Measurements from ENCODE around the gene DDX1.

DDX1 gene

DNA sequence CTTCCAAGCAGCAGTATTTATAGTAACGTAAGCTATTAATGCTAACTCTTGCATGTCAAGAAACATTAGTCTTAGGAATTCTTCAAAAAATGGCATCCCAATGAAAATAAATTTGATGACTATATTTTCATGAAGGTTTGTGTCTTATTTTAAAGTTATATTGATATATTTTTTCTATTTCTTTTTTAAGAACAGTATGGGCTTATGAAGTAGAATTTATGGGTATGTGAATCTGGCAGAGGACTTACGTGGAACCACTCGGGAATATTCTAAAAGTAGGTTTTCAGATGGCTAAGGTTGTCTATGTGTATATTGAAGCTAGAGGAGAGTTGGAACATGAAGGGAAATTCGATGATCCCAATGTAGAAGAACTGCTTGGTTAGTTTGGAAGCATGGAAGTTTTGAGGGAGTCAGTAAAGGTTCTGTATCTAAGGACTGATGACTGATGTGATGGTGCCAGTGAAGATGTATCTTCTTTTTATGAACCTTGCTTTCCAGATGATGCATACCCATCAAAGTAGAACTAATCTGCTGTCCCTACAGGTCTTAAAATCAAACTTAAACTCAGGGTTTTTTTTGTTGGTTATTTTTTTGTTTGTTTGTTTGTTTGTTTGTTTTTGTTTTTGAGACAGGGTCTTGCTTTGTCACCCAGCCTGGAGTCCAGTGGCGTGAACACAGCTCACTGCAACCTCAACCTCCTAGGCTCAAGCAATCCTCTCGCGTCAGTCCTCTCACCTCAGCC lies 39.5 kb downstream of the DDX1 start:
- DNase-seq = no peak

DNA sequence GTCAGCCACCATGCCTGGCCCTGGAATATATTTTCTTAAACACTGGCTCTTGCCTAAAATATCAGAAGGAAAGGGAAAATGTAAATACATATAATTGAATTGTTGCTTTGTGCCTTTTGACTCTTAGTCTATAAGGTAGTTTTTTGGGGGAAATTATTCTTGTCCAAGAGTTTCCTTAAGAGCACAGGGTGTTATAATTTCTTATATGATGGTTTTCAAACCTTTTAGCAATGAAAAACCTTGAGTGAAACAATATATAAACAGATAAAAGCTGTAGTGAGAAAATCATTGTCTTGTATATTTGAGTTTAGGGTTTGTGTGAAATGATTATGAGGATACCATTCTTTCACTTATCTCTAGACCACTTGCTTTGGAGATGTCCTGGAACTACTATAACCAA lies 40.2 kb downstream of the DDX1 start:
- no peak for DNase-seq

DNA sequence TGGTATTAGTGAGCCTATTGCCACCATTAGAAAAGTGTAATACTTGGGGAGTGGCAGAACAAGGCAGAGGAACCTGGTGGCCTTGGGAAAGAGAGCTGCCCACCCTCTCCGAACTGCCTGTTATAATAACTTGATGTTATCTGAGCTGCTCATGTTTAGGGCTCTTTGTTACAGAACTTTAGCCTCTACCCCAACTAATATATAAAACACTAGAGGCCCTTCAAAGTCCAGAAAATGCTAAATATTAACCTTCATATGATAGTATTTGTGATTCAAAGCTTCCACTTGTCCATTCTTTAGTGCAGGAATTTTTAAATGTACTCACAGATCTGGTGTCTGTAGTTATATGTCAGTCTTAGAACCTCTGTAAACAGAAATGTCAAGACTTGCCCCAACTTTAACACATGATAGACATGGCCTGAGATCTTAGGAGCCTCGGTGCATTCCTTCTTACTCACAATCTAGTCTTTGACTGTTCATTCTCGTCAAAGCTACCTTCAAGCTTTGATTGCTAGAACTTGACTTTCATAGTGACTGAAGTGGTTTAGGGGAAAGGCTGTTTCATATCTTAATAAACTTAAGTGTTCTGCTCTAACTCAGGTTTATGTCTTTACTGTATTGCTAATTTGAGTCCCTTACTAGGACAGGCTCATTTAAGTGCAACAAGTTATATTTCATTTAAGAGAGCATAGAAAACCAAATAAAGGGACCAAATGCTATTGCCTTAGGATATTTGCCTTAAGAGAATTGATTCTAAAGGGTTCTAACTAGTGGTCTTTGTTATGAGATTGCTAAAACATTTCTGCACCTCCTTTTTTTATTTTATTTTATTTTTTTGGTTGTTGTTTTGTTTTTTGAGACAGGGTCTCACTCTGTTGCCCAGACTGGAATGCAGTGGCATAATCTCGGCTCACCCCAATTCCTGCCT lies 41.6 kb downstream of the DDX1 start:
- no peak for DNase-seq

DNA sequence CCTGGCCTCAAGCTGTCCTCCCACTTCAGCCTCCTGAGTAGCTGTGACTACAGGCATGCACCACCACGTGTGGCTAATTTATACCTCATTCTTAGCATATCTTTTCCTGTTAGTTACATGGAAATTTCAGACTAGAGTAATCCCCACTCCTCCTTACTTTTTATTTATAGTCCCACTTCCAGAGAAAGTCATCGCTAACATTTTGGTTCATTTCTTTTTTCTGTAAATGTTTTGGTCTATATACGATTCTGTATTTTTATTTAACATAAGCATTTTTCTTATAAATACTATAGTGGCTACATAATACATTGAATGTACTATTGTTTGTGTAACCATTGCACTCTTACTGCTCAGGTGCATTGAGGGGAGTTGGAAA lies 42.3 kb downstream of the DDX1 start:
- DNase-seq = no peak

DNA sequence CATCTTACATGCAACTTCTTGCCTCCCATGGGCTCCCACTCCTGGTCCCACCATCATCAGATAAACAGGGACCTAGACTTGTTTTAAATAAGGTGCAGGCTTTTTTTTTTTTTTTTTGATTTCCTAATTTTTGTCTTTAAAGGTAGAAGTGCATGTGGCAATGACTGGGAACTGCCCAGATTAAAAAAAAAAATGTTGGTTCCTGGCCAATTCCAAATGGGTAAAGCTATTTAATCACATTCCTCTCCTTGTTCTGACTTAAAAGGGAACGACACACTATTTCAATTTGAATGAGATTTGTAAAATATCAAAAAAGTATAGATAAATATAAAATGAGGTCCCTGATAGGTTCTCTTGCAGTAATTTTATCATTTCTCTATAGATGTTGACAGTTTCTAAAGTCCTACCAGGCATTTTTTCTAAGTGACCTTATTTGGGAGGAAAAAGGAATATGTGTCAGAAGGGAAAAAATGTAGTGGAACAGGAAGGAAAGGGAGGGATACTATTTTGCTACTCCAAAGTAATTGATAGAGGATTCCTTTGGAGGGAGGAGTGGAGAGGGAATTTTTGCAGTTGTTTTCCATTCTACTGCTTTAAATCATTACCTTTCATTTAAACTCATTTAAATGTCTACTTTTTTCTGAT lies 43.3 kb downstream of the DDX1 start:
- DNase-seq = no peak

DNA sequence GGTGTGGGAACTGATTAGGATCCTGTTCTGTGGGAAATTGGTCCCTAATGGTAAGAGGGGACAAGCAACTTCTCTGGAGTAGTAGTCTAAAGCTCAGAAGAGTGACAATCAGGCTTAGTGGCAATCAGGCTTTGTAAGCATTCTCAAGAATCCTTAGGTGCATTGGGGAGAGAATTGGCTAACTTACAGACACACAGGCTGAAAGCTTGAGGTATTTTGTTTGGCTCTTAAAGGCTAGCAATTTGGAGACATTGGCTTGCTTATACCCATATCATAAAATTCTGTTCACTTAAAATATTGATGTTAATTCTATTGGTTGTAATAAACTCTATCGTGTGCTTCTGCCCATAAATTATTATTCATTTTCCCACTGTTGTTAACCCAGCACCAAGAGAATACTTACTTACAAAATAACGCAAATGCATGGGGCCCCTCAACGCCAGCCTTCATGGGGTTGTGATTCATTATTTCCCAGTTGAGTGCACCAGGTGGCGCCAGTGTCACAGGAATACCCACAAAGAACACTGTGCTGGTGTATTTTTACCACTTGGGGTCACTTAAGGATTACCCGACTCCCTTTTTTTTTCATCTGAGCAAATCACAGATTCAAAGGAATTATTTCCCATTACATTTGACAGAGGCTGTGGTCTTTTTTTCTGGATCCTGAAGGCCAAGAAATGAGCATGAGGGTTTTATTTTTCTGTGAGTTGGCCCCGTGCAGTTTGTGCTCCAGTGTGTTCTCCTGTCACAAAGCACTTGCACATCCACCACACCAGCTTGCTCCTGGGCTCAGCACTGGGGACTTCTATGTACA lies 45.5 kb downstream of the DDX1 start:
- peak; percentile 56 for DNase-seq

DNA sequence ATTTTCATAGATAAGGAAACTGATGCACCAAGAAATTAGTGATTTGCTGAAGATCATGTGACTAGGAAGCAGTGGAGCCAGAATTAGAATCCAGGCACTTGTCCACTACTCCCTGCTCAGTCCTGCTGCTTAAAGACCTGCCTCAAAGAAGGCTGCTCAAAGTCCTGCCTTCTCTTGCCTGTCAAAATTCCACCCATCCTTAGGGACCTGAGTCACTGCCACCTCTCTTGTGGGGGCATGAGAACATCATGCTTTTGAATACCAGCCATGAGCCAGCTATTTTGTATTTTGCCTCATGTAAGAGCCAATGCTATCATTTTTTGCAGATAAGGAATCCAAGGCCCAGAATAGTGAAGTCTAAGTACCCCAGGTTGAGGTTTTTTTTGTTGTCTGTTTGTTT lies 47.1 kb downstream of the DDX1 start:
- DNase-seq = no peak

DNA sequence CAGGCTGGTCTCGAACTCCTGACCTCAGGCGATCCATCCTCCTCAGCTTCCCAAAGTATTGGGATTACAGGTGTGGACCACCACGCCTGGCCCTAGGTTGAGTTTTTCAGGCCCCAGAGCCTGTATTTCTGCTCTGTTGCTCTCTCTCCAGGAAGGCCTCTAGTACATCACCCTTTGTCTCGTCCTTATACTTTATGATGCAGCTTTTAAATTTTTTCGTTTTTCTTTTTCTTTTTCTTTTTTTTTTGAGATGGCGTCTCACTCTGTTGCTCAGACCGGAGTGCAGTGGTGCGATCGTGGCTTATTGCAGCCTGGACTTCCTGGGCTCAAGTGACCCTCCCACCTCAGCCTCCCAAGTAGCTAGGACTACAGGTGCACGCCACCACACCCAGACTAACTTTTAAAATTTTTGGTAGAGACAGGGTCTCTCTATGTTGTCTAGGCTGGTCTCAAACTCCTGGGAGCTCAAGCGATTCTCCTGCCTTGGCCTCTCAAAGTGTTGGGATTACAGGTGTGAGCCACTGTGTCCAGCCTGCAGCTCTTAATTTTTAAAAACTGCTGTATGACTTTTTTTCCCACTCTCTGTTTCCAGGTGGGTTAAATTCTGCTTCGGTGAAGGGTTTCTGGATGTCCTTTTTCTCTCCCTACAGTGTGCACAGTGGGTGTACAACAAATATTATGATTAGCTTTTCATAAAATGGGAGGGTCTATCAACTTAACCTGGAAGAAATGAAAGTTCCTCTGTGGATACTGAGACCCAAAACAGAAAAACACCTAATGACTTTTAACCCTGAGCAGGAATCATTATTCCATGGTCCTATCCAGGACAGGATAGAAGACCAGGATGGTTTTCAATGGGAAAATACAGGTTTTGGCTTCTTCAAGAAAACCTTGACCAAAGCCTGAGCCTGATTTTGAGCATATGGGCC lies 47.9 kb downstream of the DDX1 start:
- DNase-seq = no peak

DNA sequence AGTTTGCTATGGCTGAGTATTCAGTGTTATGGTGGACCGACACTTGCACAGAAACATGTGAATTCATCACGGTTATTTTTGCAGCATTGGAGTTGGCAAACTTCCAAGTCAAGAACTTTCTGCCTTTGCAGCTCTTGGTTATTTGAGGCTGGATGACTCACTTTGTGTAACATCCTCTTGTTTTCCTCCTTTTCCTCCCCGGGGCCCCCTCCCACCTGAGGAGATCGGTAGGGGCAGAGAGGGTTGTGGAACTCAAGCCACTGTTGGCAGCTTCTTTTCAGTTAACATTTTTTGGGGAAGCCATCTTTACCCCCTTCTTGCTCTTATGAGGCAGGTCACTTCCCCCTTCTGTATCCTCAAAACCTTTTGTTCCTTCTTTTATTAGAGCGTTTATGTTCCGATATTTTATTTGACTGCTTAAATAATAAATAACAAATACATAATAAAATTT lies 48.6 kb downstream of the DDX1 start:
- DNase-seq = no peak

DNA sequence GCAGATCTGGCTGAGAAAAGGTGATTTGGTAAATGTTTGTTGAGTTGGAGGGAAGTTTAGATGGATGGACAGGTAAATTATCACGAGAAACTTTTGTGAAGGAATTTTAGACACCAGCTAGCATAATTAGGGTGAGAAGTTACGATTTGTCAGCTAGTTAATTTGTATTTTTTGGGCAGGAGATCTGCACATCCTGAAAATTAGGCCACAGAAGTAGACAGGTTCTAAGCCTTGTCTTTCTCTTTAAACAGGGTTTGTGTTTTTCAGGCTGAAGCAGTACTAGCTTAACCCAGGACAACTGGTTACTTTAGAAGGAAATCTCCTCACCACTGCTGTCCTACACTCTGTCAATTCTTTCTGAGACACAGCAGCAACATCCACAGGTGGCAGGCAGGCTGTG lies 49.1 kb downstream of the DDX1 start:
- no peak for DNase-seq

DNA sequence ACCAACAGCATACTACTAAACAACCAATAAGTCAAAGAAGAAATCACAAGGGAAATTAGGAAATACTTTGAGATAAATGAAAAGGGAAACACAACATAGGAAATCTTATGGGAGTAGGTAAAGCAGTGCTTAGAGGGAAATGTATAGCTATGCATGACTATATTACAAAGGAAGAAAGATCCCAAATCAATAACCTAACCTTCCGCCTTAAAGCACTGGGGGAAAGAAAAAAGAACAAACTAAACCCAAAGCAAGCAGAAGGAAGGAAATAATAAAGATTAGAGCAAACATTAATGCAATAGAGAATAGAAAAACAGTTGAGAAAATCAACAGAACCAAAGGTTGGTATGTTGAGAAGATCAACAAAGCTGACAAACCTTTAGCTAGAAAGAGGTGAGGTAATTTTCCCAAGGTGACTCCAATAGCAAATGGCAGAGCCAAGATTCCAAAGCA lies 49.9 kb downstream of the DDX1 start:
- no peak for DNase-seq

DNA sequence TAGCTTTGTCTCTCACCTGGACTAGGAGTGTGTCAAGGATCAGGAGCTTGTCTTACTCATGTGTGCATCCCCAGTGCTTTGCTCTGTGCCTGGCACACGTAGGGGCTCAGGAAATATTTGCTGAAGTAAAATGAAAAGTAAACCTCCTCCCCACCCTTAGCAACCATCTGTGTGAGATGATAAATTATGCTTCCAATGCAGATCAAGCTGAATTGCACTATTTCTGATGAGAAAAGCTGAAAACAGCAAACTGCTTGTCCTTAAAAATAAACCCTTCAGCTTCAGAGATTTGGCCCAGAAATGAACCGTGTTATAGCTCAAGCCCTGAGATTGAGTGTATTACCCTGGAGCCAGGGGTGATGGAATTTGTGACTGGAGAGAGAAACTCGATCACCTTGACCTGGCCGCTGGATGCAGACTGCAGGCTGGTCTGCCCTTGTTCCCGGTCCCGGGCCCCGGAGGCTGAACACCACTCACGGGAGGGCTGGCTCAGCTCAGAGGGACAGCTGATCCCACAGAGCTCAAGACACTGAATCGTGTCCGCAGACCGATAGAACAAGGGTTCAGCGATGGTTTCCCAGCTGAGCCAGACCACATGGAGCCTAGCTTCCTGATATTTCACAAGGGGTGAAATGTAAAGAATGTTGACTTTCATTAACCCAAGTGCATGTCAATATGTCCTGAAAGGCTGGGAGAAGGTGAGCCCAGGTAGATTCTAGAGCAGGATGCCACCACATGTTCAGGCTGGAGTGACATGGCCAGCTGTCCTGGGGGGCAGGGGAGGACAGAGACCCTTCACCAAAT lies 50.5 kb downstream of the DDX1 start:
- DNase-seq = no peak

DNA sequence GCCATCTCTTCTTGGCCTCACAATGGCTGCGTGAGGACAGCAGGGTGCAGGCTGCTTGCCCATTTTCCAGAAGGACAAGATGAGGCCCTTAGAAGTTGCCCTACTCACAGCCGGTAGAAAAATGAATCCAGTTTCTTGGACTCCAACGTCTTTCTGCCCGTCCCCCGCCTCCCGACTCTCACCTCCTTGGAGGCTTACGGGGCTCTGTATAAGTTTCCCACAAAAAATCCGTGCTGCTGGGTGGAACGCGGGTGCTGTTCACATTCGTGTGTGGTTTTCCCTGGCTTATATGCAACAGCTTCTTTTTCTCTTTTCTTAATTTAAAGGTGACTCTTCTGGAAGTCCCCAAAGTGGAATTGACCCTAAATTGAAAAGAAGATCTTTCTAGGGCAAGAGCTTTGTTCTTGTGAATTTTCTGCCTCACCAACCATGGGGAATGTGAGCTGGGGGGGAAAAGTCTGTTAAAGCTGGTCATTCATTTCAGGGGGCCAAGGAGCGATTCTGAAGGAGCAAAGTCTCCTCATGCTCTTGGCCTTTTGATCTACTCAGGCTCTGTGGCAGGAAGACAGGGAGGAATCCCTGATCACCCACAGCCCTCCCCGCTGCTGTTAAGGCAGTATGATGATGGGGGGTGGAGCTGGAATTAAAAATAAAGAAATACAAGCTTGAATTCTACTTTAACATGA lies 51.3 kb downstream of the DDX1 start:
- no peak for DNase-seq

DNA sequence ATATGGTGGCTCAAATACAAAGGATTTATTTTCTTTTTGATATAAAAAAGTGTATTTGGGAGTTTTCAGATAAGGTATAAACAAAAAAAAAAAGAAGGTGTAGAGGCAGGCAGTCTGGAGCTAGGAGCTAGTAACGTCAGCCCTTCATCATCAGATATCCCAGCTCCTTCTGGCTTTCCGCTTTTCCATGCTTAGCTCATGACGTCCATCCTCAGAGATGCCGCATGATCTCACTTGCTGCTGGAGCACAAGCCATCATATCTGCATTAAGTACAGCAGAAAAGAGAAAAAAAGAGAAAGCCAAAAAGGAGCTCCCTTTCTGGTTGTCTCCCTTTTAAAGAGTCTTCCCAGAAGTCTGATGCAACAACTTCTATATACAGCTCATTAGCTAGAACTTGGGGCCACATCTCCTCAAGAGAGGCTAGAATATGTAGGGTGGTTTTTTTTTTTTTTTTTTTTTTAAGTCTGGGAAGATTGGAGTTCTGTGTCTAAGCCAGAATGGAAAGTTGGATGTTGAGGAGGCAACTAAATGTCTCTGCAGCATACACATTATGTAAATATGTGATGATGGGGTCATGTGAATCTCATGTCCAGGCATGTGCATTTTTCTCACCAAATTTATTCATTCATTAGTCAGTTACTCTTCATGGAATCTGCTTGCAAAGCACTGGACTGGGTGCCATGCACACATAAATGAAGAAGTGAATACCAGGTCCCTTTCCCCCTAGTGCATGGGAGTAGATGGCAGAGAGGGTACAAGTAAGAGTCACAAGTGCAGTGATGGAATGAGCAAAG lies 52.3 kb downstream of the DDX1 start:
- no peak for DNase-seq

DNA sequence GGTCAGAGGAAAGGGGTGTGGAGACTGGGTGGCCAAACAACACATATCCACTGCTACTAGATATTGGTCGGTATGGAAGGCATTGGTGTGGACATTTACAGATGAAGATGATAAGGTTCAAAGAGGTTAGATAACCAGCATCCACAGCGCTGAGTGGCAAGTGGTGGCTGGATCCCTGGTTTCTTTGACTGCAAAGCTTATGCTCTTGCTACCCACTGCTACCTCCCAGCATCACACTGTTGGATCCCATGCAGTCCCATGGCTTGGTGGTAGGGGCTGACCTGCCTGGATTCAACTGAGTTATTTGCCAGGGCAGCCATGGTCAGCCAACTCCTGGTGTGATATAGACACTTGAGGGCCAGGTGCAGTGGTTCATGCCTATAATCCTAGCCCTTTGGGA lies 53.6 kb downstream of the DDX1 start:
- no peak for DNase-seq

DNA sequence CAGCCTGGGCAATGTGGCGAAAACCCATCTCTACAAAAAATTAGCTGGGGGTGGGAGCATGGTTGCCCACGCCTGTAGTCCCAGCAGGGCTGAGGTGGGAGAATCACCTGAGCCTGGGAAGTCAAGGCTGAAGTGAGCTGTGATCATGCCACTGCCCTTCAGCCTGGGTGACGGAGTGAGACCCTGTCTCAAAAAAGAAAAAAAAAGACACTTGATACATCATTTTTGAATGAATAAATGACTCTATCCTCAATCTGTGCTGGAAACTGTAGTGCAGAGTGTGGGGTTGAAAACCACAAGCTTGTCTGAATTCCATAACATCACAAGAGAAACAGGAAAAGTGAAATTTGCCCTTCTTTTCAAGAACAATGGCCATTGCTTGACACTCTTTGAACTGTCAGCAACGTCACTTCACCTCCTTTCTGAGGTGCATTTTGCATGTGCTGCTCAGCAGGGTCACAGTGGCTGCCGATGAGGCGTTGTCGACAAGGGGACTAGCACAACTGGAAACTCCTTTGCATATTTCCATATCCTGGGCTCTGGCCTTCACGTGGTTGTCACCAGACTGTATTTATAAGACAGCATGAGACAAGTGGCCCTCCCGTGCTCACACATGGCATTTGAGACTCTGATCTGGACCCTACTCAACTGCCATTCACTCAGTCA lies 54.2 kb downstream of the DDX1 start:
- no peak for DNase-seq

DNA sequence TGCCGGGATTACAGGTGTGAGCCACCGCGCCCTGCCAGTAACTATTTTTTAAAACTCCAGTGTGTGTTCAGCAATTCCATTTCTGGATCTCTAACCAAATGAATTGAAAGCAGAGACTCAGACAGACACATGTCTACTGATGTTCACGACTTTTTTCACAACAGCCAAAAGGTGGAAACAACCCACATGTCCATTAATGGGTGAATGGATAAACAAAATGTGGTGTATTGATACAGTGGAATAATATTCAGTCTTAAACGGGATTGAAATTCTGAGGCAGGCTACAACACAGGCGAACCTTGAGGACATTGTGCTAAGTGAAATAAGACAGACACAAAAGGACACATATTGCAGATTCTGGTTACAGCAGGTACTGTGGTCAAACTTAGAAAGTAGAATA lies 55.0 kb downstream of the DDX1 start:
- no peak for DNase-seq

Data from stimulated activated CD4-positive, alpha-beta T cell treated with anti-CD3 and anti-CD28 coated beads, Interleukin-4, amount 100 ng/mL, for 1 hour (primary cell).